ENCODE data around the gene CREBRF. TPM values are rescaled to one million over a fixed set of nuclear protein-coding genes. Genes with fewer than 3 reads are reported as not detected.
A peak's percentile ranks its signal among the peaks of the same experiment; 100 is the strongest.

The CREBRF gene
- total RNA-seq, 1 donor from 2014 or later = 34.4 TPM

GRCh38 chr5:173057062-173057924 is 1.1 kb downstream of the CREBRF start:
- Histone ChIP-seq H3K4me1 (peaks cover 29% of the 10 kb centered on the region), H3K4me3 (peak overlapping the region; percentile 100), H3K36me3 (no peaks in the 10 kb centered on the region), H3K9me3 (no peaks in the 10 kb centered on the region), H3K27me3 (no peaks in the 10 kb centered on the region), H3K27ac (peak overlapping the region; percentile 100)
- DNase-seq (ENCODE audit: extremely low spot score in 2 of 2) = peak; percentile 99 to 100
- TF ChIP-seq POLR2AphosphoS5 (IDR thresholded peaks at IDR 0.05; ENCODE audit: insufficient read depth in 1 of 2, low read depth in 1 of 2) (peak; percentile 80 to 85), CTCF (IDR thresholded peaks at IDR 0.05) (no peak), POLR2A (IDR thresholded peaks at IDR 0.05) (no peak)
- intact Hi-C loops (cut with DNase I) = loop anchor here (2.0 to 5.0 kb wide), 2 partner anchors 40 to 764 kb away; no protein-coding TSS in a partner anchor

- H3K4me3 ChIP-seq = no peak overlapping the region
- intact Hi-C loops (cut with DNase I) = no loop called here
- H3K9me3 ChIP-seq = no peaks in the 10 kb centered on the region
- H3K36me3 ChIP-seq = no peaks in the 10 kb centered on the region
- H3K27me3 ChIP-seq = no peaks in the 10 kb centered on the region
- no peak for TF ChIP-seq POLR2A (IDR thresholded peaks at IDR 0.05)
- no peak for TF ChIP-seq POLR2AphosphoS5 (IDR thresholded peaks at IDR 0.05; ENCODE audit: insufficient read depth in 1 of 2, low read depth in 1 of 2)
- TF ChIP-seq CTCF (IDR thresholded peaks at IDR 0.05) = no peak
- H3K27ac ChIP-seq = no peak overlapping the region
- DNase-seq (ENCODE audit: extremely low spot score in 2 of 2) = no peak
- H3K4me1 ChIP-seq = peaks cover 56% of the 10 kb centered on the region
These were observed 6.0 kb downstream of the CREBRF start for GRCh38 chr5:173062141-173062540.

- Histone ChIP-seq H3K36me3 (no peaks in the 10 kb centered on the region), H3K4me3 (no peak overlapping the region), H3K4me1 (peaks cover 48% of the 10 kb centered on the region), H3K27me3 (no peaks in the 10 kb centered on the region), H3K27ac (no peak overlapping the region), H3K9me3 (no peaks in the 10 kb centered on the region)
- no peak for DNase-seq (ENCODE audit: extremely low spot score in 2 of 2)
- intact Hi-C loops (cut with DNase I) = no loop called here
- TF ChIP-seq POLR2AphosphoS5 (IDR thresholded peaks at IDR 0.05; ENCODE audit: insufficient read depth in 1 of 2, low read depth in 1 of 2) (no peak), POLR2A (IDR thresholded peaks at IDR 0.05) (no peak), CTCF (IDR thresholded peaks at IDR 0.05) (no peak)
These were observed 9.0 kb downstream of the CREBRF start for GRCh38 chr5:173065155-173065554.

- Histone ChIP-seq H3K9me3 (no peaks in the 10 kb centered on the region), H3K4me3 (no peak overlapping the region), H3K27me3 (no peaks in the 10 kb centered on the region), H3K36me3 (no peaks in the 10 kb centered on the region), H3K27ac (no peak overlapping the region), H3K4me1 (peaks cover 54% of the 10 kb centered on the region)
- no peak for DNase-seq (ENCODE audit: extremely low spot score in 2 of 2)
- intact Hi-C loops (cut with DNase I) = no loop called here
- no peak for TF ChIP-seq POLR2AphosphoS5 (IDR thresholded peaks at IDR 0.05; ENCODE audit: insufficient read depth in 1 of 2, low read depth in 1 of 2)
- TF ChIP-seq POLR2A (IDR thresholded peaks at IDR 0.05) = no peak
These were observed 13.5 kb downstream of the CREBRF start for GRCh38 chr5:173069671-173070070.

GRCh38 chr5:173075137-173075843 is 19.1 kb downstream of the CREBRF start:
- intact Hi-C loops (cut with DNase I) = no loop called here
- Histone ChIP-seq H3K27ac (no peak overlapping the region), H3K4me3 (no peak overlapping the region), H3K9me3 (no peaks in the 10 kb centered on the region), H3K4me1 (peaks cover 40% of the 10 kb centered on the region), H3K36me3 (no peaks in the 10 kb centered on the region), H3K27me3 (no peaks in the 10 kb centered on the region)
- DNase-seq (ENCODE audit: extremely low spot score in 2 of 2) = no peak
- no peak for TF ChIP-seq POLR2AphosphoS5 (IDR thresholded peaks at IDR 0.05; ENCODE audit: insufficient read depth in 1 of 2, low read depth in 1 of 2)
- no peak for TF ChIP-seq POLR2A (IDR thresholded peaks at IDR 0.05)
- TF ChIP-seq CTCF (IDR thresholded peaks at IDR 0.05) = no peak

Data from vagina (tissue), 2 donors.